HUES6 (cell line): ENCODE measurements around the gene INPP5D.

Source experiments
- H3K27ac ChIP-seq: 2 replicates; pipeline ENCODE4 v1.7.0; 2013; ENCODE audit warnings: low read depth, mild to moderate bottlenecking, low read length, inconsistent platforms
- H3K27me3 ChIP-seq: 2 replicates; pipeline ENCODE4 v1.6.1; 2013; ENCODE audit warnings: low read length; ENCODE audit not compliant: control insufficient read depth, insufficient read depth
- H3K36me3 ChIP-seq: 2 replicates; pipeline ENCODE4 v1.6.1; 2013; ENCODE audit warnings: low read length; ENCODE audit not compliant: control insufficient read depth, insufficient read depth
- H3K4me1 ChIP-seq: 2 replicates; pipeline ENCODE4 v1.6.1; 2013; ENCODE audit warnings: low read length; ENCODE audit not compliant: control insufficient read depth, insufficient read depth
- H3K4me3 ChIP-seq: 2 replicates; pipeline ENCODE4 v1.5.1; 2013; ENCODE audit warnings: low read depth, low read length
- H3K9ac ChIP-seq: one replicate; pipeline ENCODE4 v1.6.1; 2013; ENCODE audit warnings: mild to moderate bottlenecking, low read length
- H3K9me3 ChIP-seq: 2 replicates; pipeline ENCODE4 v1.6.1; 2013; ENCODE audit warnings: low read depth, low read length; ENCODE audit not compliant: control insufficient read depth, insufficient read depth

Gene INPP5D

DNA sequence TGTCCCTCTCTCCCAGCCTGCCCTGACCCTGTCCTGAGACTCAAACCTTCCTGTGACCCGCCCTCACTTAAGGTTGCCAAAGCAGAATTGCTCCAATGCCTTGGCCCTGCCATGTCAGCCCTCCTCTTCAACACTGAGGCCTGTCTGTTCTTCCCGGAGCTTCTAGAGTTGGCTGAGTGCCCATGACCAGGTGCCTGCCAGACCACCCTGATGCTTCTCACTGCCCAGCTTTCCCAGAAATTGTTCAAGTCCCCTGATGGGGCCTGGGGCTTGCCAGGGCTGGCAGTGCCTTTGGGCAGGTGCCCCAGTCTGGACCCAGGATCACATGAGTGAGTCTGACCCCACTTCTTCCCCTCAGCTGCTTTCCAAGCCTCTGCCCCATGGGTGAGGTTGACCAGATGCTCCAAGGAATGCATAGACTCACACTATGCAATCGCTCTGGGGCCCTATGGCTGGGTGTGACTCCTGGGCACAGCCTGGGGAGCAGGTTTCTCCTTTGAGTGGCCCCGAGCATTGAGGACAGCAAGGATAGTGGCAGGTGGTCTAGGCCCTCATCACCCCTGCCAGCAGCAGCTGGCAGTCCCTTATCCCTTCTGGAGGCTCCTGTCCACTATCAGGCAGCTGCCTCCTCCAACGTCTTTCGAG, 3.1 kb upstream of the INPP5D start:
- peaks cover 17% of the 10 kb centered on the region for H3K4me1 ChIP-seq
- no peak overlapping the region for H3K27ac ChIP-seq
- H3K9me3 ChIP-seq = no peaks in the 10 kb centered on the region
- H3K9ac ChIP-seq = no peak overlapping the region
- H3K36me3 ChIP-seq = no peaks in the 10 kb centered on the region
- peaks cover 5% of the 10 kb centered on the region; the same call in 1 of the 2 replicates for H3K27me3 ChIP-seq
- no peak overlapping the region for H3K4me3 ChIP-seq

DNA sequence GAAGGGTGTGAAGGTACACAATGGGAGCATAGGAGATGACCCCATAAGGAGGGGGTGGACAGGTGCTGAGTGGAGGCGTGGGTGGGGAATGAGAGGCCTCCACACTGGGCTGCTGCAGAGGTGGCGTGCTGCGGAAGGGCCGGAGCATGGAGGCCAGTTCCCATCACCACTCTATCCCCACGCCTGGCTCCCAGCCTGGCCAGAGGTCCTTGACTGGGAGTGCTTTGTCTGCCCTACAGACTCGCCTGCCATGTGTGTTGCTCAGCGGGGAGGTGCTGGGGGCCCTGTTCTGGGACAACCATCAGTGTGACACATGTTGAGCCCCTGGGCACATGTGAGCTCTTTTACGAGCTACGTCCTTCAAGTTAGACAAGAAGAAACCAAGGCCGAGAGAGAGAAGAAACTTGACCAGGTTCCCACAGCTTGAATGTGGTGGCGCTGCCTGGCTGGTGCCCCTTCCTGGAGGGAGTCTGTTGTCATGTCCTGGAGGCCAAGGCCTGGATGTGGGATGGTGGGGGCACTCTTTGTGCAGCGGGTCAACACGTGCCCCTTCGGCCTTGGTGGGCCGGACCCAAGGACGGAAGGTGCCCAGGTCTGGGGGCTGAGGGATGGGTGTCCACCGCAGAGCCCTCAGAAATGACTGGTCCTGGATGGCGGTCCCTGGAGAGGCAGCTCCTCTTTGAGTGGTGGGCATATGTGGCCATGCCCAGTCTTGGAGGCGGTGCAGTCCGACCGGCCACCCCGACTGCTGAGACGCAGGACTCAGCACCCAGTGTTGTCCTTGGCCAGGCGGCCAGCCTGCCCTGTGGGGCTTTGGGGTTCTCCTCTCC, 1.2 kb upstream of the INPP5D start:
- Histone ChIP-seq H3K36me3 (no peaks in the 10 kb centered on the region), H3K9ac (no peak overlapping the region), H3K27ac (no peak overlapping the region), H3K4me1 (peaks cover 27% of the 10 kb centered on the region), H3K9me3 (no peaks in the 10 kb centered on the region), H3K4me3 (no peak overlapping the region), H3K27me3 (peaks cover 5% of the 10 kb centered on the region; the same call in 1 of the 2 replicates)

DNA sequence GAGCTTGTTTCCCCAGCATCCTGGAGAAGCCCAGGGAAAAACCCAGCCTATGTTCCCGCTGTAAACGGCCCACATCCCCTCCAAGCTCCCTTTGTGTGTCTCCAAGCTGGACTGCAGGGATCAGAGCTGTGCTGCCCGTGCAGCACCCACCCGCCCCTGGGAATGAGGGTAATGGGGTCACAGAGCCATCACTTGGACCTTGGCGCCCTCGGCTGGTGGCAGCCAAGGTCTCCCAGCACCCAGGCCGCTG, 670 bp upstream of the INPP5D start:
- H3K27ac ChIP-seq = no peak overlapping the region
- no peaks in the 10 kb centered on the region for H3K36me3 ChIP-seq
- H3K9me3 ChIP-seq = no peaks in the 10 kb centered on the region
- H3K4me1 ChIP-seq = peaks cover 27% of the 10 kb centered on the region
- H3K9ac ChIP-seq = no peak overlapping the region
- H3K27me3 ChIP-seq = peaks cover 2% of the 10 kb centered on the region; the same call in 1 of the 2 replicates
- H3K4me3 ChIP-seq = no peak overlapping the region

DNA sequence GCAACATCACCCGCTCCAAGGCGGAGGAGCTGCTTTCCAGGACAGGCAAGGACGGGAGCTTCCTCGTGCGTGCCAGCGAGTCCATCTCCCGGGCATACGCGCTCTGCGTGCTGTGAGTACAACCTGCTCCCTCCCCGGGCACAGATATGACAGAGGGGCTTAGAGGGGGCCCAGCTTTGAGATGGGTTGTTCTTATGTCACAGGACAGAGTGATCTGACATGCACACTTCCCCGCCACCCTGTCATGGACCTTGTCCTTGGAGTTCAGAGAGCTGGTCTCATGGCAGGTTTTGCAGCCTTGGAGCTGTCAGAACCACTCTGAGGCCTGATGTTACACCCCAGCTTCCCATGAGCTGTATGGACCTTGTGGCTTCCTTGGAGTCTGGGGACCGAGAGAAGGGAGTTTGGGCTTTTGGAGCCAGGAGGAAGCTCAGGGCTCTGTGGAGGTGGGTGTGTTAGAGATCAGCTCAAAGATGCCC, 398 bp downstream of the INPP5D start:
- Histone ChIP-seq H3K4me3 (no peak overlapping the region), H3K27me3 (no peaks in the 10 kb centered on the region), H3K27ac (no peak overlapping the region), H3K9ac (no peak overlapping the region), H3K4me1 (peaks cover 27% of the 10 kb centered on the region), H3K36me3 (no peaks in the 10 kb centered on the region), H3K9me3 (no peaks in the 10 kb centered on the region)

DNA sequence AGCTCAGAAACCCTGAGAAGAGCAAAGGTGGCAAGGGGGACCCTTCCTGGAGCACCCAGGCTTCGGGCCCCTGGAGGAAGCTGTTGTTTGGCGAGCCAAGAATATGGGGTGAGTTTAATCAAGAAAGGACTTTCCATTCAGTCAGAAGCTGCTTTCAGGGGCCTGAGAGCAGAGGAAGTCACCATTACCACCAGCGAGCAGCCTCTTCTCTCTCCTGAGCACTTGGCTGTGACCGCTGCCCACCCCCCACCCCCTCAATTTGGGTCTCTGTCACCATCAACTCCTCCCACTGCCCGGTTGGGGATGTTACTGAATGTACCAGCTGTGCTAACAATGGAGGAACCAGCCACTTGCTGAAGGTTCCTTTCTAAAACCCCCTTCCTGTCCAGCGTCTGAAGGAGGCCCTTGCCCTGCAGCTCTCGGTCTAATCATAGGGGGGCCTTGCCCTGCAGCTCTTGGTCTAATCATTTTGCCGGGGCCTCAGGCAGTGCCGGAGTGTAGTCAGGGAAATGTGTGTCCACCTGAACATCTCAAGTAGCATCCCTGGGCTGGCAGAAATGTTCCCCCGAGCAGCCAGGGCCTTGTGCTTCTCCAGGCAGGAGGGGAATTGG, 943 bp downstream of the INPP5D start:
- no peak overlapping the region for H3K27ac ChIP-seq
- no peak overlapping the region for H3K4me3 ChIP-seq
- no peaks in the 10 kb centered on the region for H3K36me3 ChIP-seq
- H3K9ac ChIP-seq = no peak overlapping the region
- no peaks in the 10 kb centered on the region for H3K9me3 ChIP-seq
- peaks cover 27% of the 10 kb centered on the region for H3K4me1 ChIP-seq
- no peaks in the 10 kb centered on the region for H3K27me3 ChIP-seq

DNA sequence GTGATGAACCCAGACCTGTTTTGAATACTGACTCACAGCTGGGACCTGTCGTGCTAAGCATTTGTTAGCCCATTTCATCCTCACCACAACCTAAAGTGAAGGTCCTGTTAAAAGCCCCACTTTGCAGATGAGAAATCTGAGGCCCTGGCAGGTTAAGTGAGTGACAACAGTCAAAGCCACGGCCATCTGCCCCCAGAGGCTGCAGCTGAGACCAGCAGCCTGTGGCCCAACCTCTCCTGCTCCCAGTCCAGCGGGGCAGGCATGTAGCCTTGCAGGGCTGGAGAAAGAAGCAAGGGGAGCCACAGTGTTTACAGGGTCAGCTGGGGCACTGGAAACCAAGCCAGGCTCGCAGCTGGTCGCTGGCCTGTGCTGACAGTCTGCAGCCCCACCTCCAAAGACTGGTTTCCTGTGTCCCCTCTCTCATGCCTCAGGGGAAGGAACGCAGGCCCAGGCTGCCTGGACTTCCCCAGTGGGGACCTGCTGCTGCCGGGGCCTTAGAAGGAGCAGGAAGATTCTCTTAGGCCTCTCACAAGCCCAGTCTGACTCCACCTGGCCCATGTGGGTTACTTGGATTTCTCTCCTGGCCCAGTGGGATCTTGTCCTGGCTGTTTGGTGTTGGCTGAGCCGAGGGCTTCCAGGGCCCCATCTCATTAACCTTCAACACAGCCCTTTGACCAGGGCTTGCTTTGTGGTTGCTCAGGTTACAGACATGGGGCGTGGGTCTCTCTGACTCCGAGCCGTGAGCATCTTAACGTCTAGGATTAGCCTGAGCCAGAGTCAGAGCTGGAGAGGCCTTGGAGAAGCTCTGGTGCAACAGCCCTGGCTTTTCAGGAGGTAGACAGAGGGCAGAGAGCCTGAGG, 1.7 kb downstream of the INPP5D start:
- Histone ChIP-seq H3K9me3 (no peaks in the 10 kb centered on the region), H3K9ac (no peak overlapping the region), H3K27me3 (no peaks in the 10 kb centered on the region), H3K4me1 (peaks cover 27% of the 10 kb centered on the region), H3K27ac (no peak overlapping the region), H3K36me3 (no peaks in the 10 kb centered on the region), H3K4me3 (no peak overlapping the region)

DNA sequence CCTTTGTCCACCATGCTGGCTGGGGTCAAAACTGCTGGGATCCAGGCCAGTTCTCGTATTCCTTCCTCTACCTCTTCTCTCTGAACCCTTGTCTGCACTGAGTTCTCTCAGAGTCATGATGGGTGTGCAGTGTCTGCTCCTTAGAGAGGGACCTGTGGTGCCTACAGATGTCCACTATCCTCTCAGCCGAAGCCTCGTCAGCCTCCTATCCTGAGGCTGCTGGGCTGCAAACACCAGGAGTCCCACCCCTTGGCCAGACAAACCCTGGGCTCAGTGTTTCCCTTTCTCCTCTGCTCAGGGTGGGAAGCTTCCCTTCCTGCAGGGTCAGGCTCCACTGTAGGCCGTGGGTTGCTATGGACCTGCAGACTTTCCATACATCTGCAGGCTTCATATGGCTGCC, 2.3 kb downstream of the INPP5D start:
- Histone ChIP-seq H3K4me1 (peaks cover 27% of the 10 kb centered on the region), H3K4me3 (no peak overlapping the region), H3K27me3 (no peaks in the 10 kb centered on the region), H3K27ac (no peak overlapping the region), H3K9ac (no peak overlapping the region), H3K9me3 (no peaks in the 10 kb centered on the region), H3K36me3 (no peaks in the 10 kb centered on the region)

DNA sequence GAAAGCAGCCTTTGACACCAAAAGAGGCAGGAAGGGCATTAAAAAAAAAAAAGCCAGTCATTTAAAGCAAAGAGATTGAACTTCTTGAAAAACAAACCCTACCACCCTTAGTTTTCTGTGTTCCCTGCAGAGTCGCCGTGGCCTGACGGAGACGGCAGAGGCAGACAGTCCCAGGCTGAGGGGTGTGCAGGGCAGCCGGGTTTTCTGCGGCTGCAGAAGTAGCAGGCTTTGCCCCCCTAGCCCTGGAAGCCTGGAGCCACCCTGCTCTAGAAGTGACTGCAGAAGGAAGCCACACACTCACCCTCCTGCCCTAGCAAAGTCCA, 2.8 kb downstream of the INPP5D start:
- Histone ChIP-seq H3K36me3 (no peaks in the 10 kb centered on the region), H3K27me3 (no peaks in the 10 kb centered on the region), H3K9me3 (no peaks in the 10 kb centered on the region), H3K4me1 (peaks cover 27% of the 10 kb centered on the region), H3K27ac (no peak overlapping the region), H3K9ac (no peak overlapping the region), H3K4me3 (no peak overlapping the region)

DNA sequence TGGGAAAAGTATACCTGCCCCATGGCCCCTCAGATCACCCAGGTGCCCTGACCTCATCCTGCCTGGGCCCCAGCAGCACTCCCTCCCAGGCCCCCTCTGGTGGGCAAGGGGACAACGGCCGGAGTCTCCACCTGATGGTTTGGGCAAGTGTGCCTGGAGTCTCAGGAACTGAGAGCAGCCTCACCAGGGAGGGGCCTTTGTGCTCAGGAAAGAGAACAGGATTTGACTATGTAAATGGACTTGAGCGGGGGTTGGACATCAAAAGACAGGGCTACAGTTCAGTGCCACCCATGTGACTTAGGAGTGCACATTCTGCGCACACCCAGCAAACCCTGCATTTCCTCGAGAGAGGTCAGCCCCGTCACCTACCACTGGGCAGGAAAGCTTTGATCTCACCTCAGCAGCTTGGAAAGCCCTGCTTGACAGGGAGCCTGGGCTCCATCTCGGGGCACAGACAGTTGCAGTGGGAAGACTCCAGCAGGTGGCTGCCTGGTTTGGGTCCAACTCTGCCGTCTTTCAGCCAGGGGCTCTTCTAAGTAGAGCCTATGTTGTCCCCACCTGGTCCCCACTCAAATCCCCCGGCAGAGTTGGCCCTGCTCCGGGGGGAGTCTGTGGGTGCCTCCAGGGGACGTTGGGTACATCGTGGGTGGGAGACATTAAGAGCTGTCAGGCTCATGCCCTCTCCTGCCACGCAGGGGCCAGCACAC, 3.3 kb downstream of the INPP5D start:
- H3K27ac ChIP-seq = no peak overlapping the region

DNA sequence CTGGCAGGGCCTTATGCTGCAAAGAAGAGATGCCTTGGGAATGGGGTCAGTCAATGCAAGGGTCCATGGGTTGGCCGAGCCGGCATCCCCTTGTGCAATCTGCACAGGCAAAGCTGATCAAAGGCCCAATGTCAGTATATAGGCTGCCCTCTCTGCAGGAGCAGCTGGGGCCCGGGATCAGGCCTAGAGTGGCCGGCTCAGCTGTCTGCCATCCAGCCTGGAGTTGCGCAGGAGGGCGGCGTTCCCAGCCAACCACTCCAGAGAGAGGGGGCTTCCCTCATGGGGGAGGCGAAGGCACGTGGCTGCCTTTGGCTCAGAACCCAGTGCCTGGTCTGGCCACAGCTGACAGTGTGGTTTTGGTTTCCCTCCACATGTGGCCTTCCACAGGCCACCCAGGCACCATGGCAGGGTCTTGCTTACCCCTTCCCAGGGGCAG, 3.9 kb downstream of the INPP5D start:
- peaks cover 27% of the 10 kb centered on the region for H3K4me1 ChIP-seq
- no peak overlapping the region for H3K27ac ChIP-seq
- H3K9ac ChIP-seq = no peak overlapping the region
- H3K36me3 ChIP-seq = no peaks in the 10 kb centered on the region
- no peak overlapping the region for H3K4me3 ChIP-seq
- H3K9me3 ChIP-seq = no peaks in the 10 kb centered on the region
- H3K27me3 ChIP-seq = no peaks in the 10 kb centered on the region

More for the DNA sequence above, 3.3 kb downstream of the INPP5D start:
- Histone ChIP-seq H3K9me3 (no peaks in the 10 kb centered on the region), H3K36me3 (no peaks in the 10 kb centered on the region), H3K4me3 (no peak overlapping the region), H3K4me1 (peaks cover 27% of the 10 kb centered on the region), H3K27me3 (no peaks in the 10 kb centered on the region), H3K9ac (no peak overlapping the region)
